GM12874 (cell line): ENCODE measurements around the gene ATAD3B.

Experiments
- CTCF ChIP-seq: IDR thresholded peaks from 2 replicates; pipeline ENCODE4 v1.5.1; 2011; ENCODE audit warnings: low read depth, mild to moderate bottlenecking, control low read depth, low read length, moderate library complexity; ENCODE audit not compliant: insufficient read depth

Gene ATAD3B

DNA sequence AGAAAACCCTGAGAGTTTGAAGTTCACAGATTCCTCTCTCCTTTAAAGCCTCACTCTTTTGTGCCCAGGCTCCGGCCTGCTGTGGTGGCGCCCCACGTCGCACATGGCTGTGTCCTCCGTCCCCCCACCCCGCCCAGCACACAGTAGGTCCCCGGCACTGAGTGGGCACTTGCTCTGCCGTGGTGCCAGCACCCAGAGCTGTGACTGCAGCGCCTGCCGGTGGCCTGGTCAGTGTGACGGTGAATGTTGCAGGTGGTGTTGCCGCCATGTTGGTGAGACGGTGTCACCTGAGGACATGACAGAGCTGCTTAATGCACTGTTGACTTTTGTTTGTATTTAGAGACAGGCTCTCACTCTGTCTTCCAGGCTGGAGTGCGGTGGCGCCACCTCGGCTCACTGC lies 18.7 kb upstream of the ATAD3B start:
- TF ChIP-seq CTCF: no peak

- no peak for TF ChIP-seq CTCF
These were observed 16.1 kb upstream of the ATAD3B start for GRCh38 chr1:1455366-1455884.

- TF ChIP-seq CTCF: no peak
These were observed 10.9 kb upstream of the ATAD3B start for GRCh38 chr1:1460540-1461130.

- no peak for TF ChIP-seq CTCF
These were observed 9.7 kb upstream of the ATAD3B start for GRCh38 chr1:1461721-1462317.

GRCh38 chr1:1462318-1462966 lies 9.1 kb upstream of the ATAD3B start:
- no peak for TF ChIP-seq CTCF

GRCh38 chr1:1463312-1463711 lies 8.3 kb upstream of the ATAD3B start:
- TF ChIP-seq CTCF: no peak

GRCh38 chr1:1470626-1471388 lies 758 bp upstream of the ATAD3B start:
- no peak for TF ChIP-seq CTCF
